Stimulated activated CD4-positive, alpha-beta T cell treated with anti-CD3 and anti-CD28 coated beads, Interleukin-4, amount 100 ng/mL, for 4 hours (primary cell): ENCODE data around the gene TCF15.
"Not testable (repeated sequence)": the region's sequence is repeated elsewhere in the genome, so short reads cannot be mapped to it uniquely, and the experiment has no call there.

Experiments
- DNase-seq, 2 experiments: peaks; one replicate each; pipeline ENCODE4 v3.0.0-alpha.2; 2020

Gene TCF15

GRCh38 chr20:609371-609964 lies 641 bp downstream of the TCF15 start:
- no peak for DNase-seq

- no peak for DNase-seq
These were observed 1.1 kb downstream of the TCF15 start for GRCh38 chr20:608970-609369.

GRCh38 chr20:607476-607875 lies 2.6 kb downstream of the TCF15 start:
- no peak for DNase-seq

GRCh38 chr20:605237-605636 lies 4.9 kb downstream of the TCF15 start:
- no peak for DNase-seq

- DNase-seq, result no peak
These were observed 6.9 kb downstream of the TCF15 start for GRCh38 chr20:603116-603640.

GRCh38 chr20:602111-602970 lies 7.8 kb downstream of the TCF15 start:
- DNase-seq, result no peak

GRCh38 chr20:600736-601135 lies 9.4 kb downstream of the TCF15 start:
- no peak for DNase-seq

- no peak for DNase-seq
These were observed 10.0 kb downstream of the TCF15 start for GRCh38 chr20:600141-600540.

GRCh38 chr20:598133-598850 lies 11.8 kb downstream of the TCF15 start:
- no peak for DNase-seq

- no peak for DNase-seq
These were observed 12.5 kb downstream of the TCF15 start for GRCh38 chr20:597560-597959.

GRCh38 chr20:595330-596308 lies 14.5 kb downstream of the TCF15 start:
- DNase-seq, result no peak

GRCh38 chr20:592506-592905 lies 17.6 kb downstream of the TCF15 start:
- DNase-seq, result no peak

GRCh38 chr20:591941-592340 lies 18.2 kb downstream of the TCF15 start:
- no peak for DNase-seq

GRCh38 chr20:588932-589672 lies 21.0 kb downstream of the TCF15 start:
- no peak for DNase-seq

- no peak for DNase-seq
These were observed 21.6 kb downstream of the TCF15 start for GRCh38 chr20:588476-588875.

GRCh38 chr20:584971-585301 lies 25.2 kb downstream of the TCF15 start:
- no peak for DNase-seq

GRCh38 chr20:584161-584970 lies 25.7 kb downstream of the TCF15 start:
- DNase-seq, result peak in 1 of 2 experiments; percentile 24

GRCh38 chr20:582204-582603 lies 27.9 kb downstream of the TCF15 start:
- DNase-seq, result no peak

GRCh38 chr20:578940-579690 lies 31.0 kb downstream of the TCF15 start:
- not testable (repeated sequence) for DNase-seq

GRCh38 chr20:577167-577791 lies 32.8 kb downstream of the TCF15 start:
- no peak for DNase-seq
